HG02678 (cell line): ENCODE results near the gene P4HA1.
"Not testable (repeated sequence)": the region's sequence is repeated elsewhere in the genome, so short reads cannot be mapped to it uniquely, and the experiment has no call there.

Source experiments
- ATAC-seq: cut with Tn5 transposase; IDR thresholded peaks from one replicate; pipeline ENCODE4 v1.9.1; 2021; ENCODE audit warnings: mild to moderate bottlenecking, moderate library complexity; ENCODE audit not compliant: unreplicated experiment

Gene P4HA1

GRCh38 chr10:73043766-73044377 is 52.8 kb downstream of the P4HA1 start:
- no peak for ATAC-seq

GRCh38 chr10:73043319-73043718 is 53.3 kb downstream of the P4HA1 start:
- ATAC-seq: no peak

GRCh38 chr10:73042130-73042529 is 54.5 kb downstream of the P4HA1 start:
- ATAC-seq: no peak

- no peak for ATAC-seq
These were observed 57.0 kb downstream of the P4HA1 start for GRCh38 chr10:73039635-73040034.

GRCh38 chr10:73036285-73036684 is 60.4 kb downstream of the P4HA1 start:
- not testable (repeated sequence) for ATAC-seq

- ATAC-seq: no peak
These were observed 64.1 kb downstream of the P4HA1 start for GRCh38 chr10:73032536-73032935.

GRCh38 chr10:73026623-73027022 is 70.0 kb downstream of the P4HA1 start:
- not testable (repeated sequence) for ATAC-seq

- ATAC-seq: not testable (repeated sequence)
These were observed 73.1 kb downstream of the P4HA1 start for GRCh38 chr10:73023455-73024070.

GRCh38 chr10:73022961-73023360 is 73.7 kb downstream of the P4HA1 start:
- not testable (repeated sequence) for ATAC-seq

- ATAC-seq: not testable (repeated sequence)
These were observed 75.0 kb downstream of the P4HA1 start for GRCh38 chr10:73021538-73022164.

- ATAC-seq: no peak
These were observed 75.6 kb downstream of the P4HA1 start for GRCh38 chr10:73021050-73021449.

- no peak for ATAC-seq
These were observed 77.6 kb downstream of the P4HA1 start for GRCh38 chr10:73019100-73019499.

- ATAC-seq: no peak
These were observed 78.0 kb downstream of the P4HA1 start for GRCh38 chr10:73018632-73019031.

- ATAC-seq: no peak
These were observed 78.6 kb downstream of the P4HA1 start for GRCh38 chr10:73017955-73018480.

- ATAC-seq: no peak
These were observed 80.9 kb downstream of the P4HA1 start for GRCh38 chr10:73015779-73016178.

GRCh38 chr10:73003822-73004221 is 92.8 kb downstream of the P4HA1 start:
- ATAC-seq: no peak

- ATAC-seq: no peak
These were observed 95.7 kb downstream of the P4HA1 start for GRCh38 chr10:73000973-73001372.

GRCh38 chr10:72997099-72997498 is 99.6 kb downstream of the P4HA1 start:
- ATAC-seq: no peak

GRCh38 chr10:72995459-72995858 is 101.2 kb downstream of the P4HA1 start:
- not testable (repeated sequence) for ATAC-seq

- not testable (repeated sequence) for ATAC-seq
These were observed 106.9 kb downstream of the P4HA1 start for GRCh38 chr10:72989771-72990170.

- not testable (repeated sequence) for ATAC-seq
These were observed 112.0 kb downstream of the P4HA1 start for GRCh38 chr10:72984618-72985017.
